Measurements from ENCODE around the gene COL5A3.

Gene COL5A3

GRCh38 chr19:9958379-9958821 lies 51.9 kb downstream of the COL5A3 start:
- no peaks in the 10 kb centered on the region for H3K79me2 ChIP-seq (ENCODE audit: insufficient read depth, low read length)
- H3K4me1 ChIP-seq (ENCODE audit: insufficient read depth, low read length, severe bottlenecking) = peaks cover 4% of the 10 kb centered on the region
- no peak overlapping the region for H3K9ac ChIP-seq (ENCODE audit: low read length)
- no peaks in the 10 kb centered on the region for H3K9me3 ChIP-seq (ENCODE audit: low read length)
- H3K9me2 ChIP-seq (ENCODE audit: low read depth, low read length) = no peaks in the 10 kb centered on the region
- no peaks in the 10 kb centered on the region for H3F3A ChIP-seq (ENCODE audit: insufficient read depth, low read length)
- H2AFZ ChIP-seq (ENCODE audit: low read length) = no peak overlapping the region
- no peak overlapping the region for H3K4me3 ChIP-seq (ENCODE audit: low read depth, low read length, poor library complexity, severe bottlenecking)
- no peaks in the 10 kb centered on the region for H3K36me3 ChIP-seq (ENCODE audit: insufficient read depth, low read length)
- no peak overlapping the region for H3K27ac ChIP-seq (ENCODE audit: low read depth, low read length, poor library complexity, severe bottlenecking)
- H4K20me1 ChIP-seq (ENCODE audit: insufficient read depth, low read length) = no peaks in the 10 kb centered on the region
- H3K4me2 ChIP-seq (ENCODE audit: low read length) = no peak overlapping the region
- TF ChIP-seq CTCF (IDR thresholded peaks at IDR 0.05; ENCODE audit: low read length) (no peak), EZH2 (IDR thresholded peaks at IDR 0.05; ENCODE audit: borderline replicate concordance, low read length) (no peak)
- H3K27me3 ChIP-seq (ENCODE audit: insufficient read depth, low read length) = no peaks in the 10 kb centered on the region

- H3K4me2 ChIP-seq (ENCODE audit: low read length) = no peak overlapping the region
Observed at GRCh38 chr19:9956956-9957355, 53.3 kb downstream of the COL5A3 start.

GRCh38 chr19:9953802-9954542 lies 56.3 kb downstream of the COL5A3 start:
- H3K4me3 ChIP-seq (ENCODE audit: low read depth, low read length, poor library complexity, severe bottlenecking) = no peak overlapping the region
- no peak overlapping the region for H2AFZ ChIP-seq (ENCODE audit: low read length)
- H3K4me1 ChIP-seq (ENCODE audit: insufficient read depth, low read length, severe bottlenecking) = peaks cover 4% of the 10 kb centered on the region
- no peak overlapping the region for H3K9ac ChIP-seq (ENCODE audit: low read length)
- no peak for TF ChIP-seq CTCF (IDR thresholded peaks at IDR 0.05; ENCODE audit: low read length)
- no peaks in the 10 kb centered on the region for H3K9me2 ChIP-seq (ENCODE audit: low read depth, low read length)
- no peaks in the 10 kb centered on the region for H3K27me3 ChIP-seq (ENCODE audit: insufficient read depth, low read length)
- H3K79me2 ChIP-seq (ENCODE audit: insufficient read depth, low read length) = no peaks in the 10 kb centered on the region
- H3K36me3 ChIP-seq (ENCODE audit: insufficient read depth, low read length) = no peaks in the 10 kb centered on the region
- no peaks in the 10 kb centered on the region for H4K20me1 ChIP-seq (ENCODE audit: insufficient read depth, low read length)
- no peaks in the 10 kb centered on the region for H3K9me3 ChIP-seq (ENCODE audit: low read length)
- H3F3A ChIP-seq (ENCODE audit: insufficient read depth, low read length) = no peaks in the 10 kb centered on the region
- H3K4me2 ChIP-seq (ENCODE audit: low read length) = no peak overlapping the region
- H3K27ac ChIP-seq (ENCODE audit: low read depth, low read length, poor library complexity, severe bottlenecking) = no peak overlapping the region

More at GRCh38 chr19:9956956-9957355, 53.3 kb downstream of the COL5A3 start:
- Histone ChIP-seq H3K79me2 (ENCODE audit: insufficient read depth, low read length) (no peaks in the 10 kb centered on the region), H2AFZ (ENCODE audit: low read length) (no peak overlapping the region), H3K27ac (ENCODE audit: low read depth, low read length, poor library complexity, severe bottlenecking) (no peak overlapping the region), H4K20me1 (ENCODE audit: insufficient read depth, low read length) (no peaks in the 10 kb centered on the region), H3K36me3 (ENCODE audit: insufficient read depth, low read length) (no peaks in the 10 kb centered on the region), H3K4me3 (ENCODE audit: low read depth, low read length, poor library complexity, severe bottlenecking) (no peak overlapping the region), H3K9me3 (ENCODE audit: low read length) (no peaks in the 10 kb centered on the region), H3K9ac (ENCODE audit: low read length) (no peak overlapping the region), H3K9me2 (ENCODE audit: low read depth, low read length) (no peaks in the 10 kb centered on the region), H3F3A (ENCODE audit: insufficient read depth, low read length) (no peaks in the 10 kb centered on the region), H3K27me3 (ENCODE audit: insufficient read depth, low read length) (no peaks in the 10 kb centered on the region), H3K4me1 (ENCODE audit: insufficient read depth, low read length, severe bottlenecking) (peaks cover 4% of the 10 kb centered on the region)
- no peak for TF ChIP-seq CTCF (IDR thresholded peaks at IDR 0.05; ENCODE audit: low read length)
- TF ChIP-seq EZH2 (IDR thresholded peaks at IDR 0.05; ENCODE audit: borderline replicate concordance, low read length) = no peak
